ENCODE results near the gene APOBEC3B.

- no peak for TF ChIP-seq CTCF (IDR thresholded peaks at IDR 0.05)
- no peak for TF ChIP-seq EZH2 (IDR thresholded peaks at IDR 0.05; ENCODE audit: borderline replicate concordance, insufficient read depth, low read depth, low read length, poor library complexity, severe bottlenecking)
Observed at GRCh38 chr22:38935616-38936015, 46.5 kb upstream of the APOBEC3B start.
